ENCODE results near the gene NOTCH2.

Gene NOTCH2

DNA sequence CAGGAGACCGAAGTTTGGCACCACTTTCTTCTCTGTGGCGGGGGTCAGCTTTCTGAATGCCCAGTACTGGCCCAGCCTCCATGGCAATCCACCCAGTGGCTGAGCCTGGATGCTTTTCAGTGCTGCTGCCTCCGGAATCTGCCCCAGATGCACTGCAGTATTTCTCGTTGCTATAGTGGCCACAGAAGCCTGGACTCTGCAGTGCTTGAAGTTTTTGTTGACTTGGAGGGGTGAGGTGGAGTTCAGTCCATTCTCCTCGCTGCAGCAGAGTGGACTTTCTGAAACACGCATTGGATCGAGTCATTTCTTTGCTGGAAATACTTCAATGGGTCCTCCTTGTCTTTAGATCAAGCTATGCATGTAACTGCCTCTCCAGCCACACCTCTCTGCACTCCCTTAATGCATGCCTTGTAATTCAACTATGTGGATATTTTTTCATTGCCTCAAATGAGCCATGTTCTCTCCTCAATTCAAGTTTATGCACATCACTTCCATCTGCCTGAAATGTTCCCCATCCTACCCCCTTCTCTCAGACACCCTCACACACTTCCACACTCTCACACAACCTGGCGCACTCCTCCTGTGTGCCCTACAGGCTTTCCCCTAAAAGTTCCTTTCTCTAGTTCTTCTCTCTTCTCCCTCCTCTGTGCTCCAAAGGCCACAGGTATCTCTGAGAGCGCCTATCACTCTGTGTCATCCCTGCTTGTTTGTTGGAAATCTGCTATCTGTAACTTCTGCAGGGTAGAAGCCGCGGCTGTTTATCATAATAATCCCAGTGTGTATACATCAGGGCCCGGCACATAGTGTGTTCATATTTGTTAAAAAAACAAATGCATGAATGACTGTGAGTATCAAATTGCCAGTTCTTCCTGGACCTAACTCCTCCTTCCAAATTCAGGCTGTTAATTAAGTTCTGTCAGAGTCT is 189.7 kb downstream of the NOTCH2 start:
- H3F3A ChIP-seq (ENCODE audit: control insufficient read depth, insufficient read depth) = no peaks in the 10 kb centered on the region
- no peak overlapping the region for H3K4me3 ChIP-seq (ENCODE audit: low read length)
- H3K4me1 ChIP-seq (ENCODE audit: control insufficient read depth, low read length) = no peaks in the 10 kb centered on the region
- no peak for TF ChIP-seq EZH2phosphoT487 (IDR thresholded peaks at IDR 0.05; ENCODE audit: borderline replicate concordance, low read length)
- TF ChIP-seq, protein P1, sequence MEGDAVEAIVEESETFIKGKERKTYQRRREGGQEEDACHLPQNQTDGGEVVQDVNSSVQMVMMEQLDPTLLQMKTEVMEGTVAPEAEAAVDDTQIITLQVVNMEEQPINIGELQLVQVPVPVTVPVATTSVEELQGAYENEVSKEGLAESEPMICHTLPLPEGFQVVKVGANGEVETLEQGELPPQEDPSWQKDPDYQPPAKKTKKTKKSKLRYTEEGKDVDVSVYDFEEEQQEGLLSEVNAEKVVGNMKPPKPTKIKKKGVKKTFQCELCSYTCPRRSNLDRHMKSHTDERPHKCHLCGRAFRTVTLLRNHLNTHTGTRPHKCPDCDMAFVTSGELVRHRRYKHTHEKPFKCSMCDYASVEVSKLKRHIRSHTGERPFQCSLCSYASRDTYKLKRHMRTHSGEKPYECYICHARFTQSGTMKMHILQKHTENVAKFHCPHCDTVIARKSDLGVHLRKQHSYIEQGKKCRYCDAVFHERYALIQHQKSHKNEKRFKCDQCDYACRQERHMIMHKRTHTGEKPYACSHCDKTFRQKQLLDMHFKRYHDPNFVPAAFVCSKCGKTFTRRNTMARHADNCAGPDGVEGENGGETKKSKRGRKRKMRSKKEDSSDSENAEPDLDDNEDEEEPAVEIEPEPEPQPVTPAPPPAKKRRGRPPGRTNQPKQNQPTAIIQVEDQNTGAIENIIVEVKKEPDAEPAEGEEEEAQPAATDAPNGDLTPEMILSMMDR (IDR thresholded peaks at IDR 0.05; ENCODE audit: low read depth, low read length, poor library complexity, severe bottlenecking) = no peak
- H3K9me2 ChIP-seq (replicated peaks; ENCODE audit: control insufficient read depth, low read length) = no peaks in the 10 kb centered on the region
- H3K9me3 ChIP-seq (ENCODE audit: control insufficient read depth, insufficient read depth, low read length) = no peaks in the 10 kb centered on the region
- no peaks in the 10 kb centered on the region for H3K36me3 ChIP-seq (ENCODE audit: control insufficient read depth, low read length)
- no peaks in the 10 kb centered on the region for H3K79me2 ChIP-seq (ENCODE audit: control insufficient read depth, low read length)
- H4K20me1 ChIP-seq (ENCODE audit: control insufficient read depth, insufficient read depth, low read depth, low read length) = no peaks in the 10 kb centered on the region
- no peak overlapping the region for H3K4me2 ChIP-seq (ENCODE audit: low read length)
- H3K27ac ChIP-seq (ENCODE audit: low read depth, low read length) = no peak overlapping the region
- H3K27me3 ChIP-seq (ENCODE audit: control insufficient read depth, low read length) = 0 out of 2 replicates have a peak, but pooled peaks cover 4% of the 10 kb centered on the region

DNA sequence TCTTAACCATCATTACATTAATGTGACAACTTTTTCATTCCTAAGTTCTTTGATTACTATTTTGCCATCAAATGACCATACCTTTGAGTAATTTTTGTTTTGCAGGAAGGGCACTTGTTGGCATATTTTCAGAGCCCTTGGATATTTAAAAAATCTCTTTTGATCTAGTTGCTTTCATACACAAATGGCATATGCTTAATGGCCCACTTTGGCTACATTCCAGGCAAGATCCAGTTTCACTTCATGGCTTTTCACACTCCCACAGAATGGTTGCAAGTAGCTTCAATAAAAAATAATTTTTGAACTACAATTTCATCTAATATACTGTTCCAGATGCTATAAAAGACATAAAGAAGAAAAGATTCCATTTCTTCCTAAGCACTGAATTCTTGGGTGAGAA is 191.3 kb downstream of the NOTCH2 start:
- Histone ChIP-seq H3K36me3 (ENCODE audit: control insufficient read depth, low read length) (no peaks in the 10 kb centered on the region), H3K4me2 (ENCODE audit: low read length) (no peak overlapping the region), H3K27me3 (ENCODE audit: control insufficient read depth, low read length) (peaks cover 4% of the 10 kb centered on the region; the same call in 1 of the 2 replicates), H3K4me3 (ENCODE audit: low read length) (no peak overlapping the region), H4K20me1 (ENCODE audit: control insufficient read depth, insufficient read depth, low read depth, low read length) (no peaks in the 10 kb centered on the region), H3K79me2 (ENCODE audit: control insufficient read depth, low read length) (no peaks in the 10 kb centered on the region), H3K9me2 (replicated peaks; ENCODE audit: control insufficient read depth, low read length) (no peaks in the 10 kb centered on the region), H3K27ac (ENCODE audit: low read depth, low read length) (no peak overlapping the region), H3K4me1 (ENCODE audit: control insufficient read depth, low read length) (no peaks in the 10 kb centered on the region), H3F3A (ENCODE audit: control insufficient read depth, insufficient read depth) (no peaks in the 10 kb centered on the region), H3K9me3 (ENCODE audit: control insufficient read depth, insufficient read depth, low read length) (no peaks in the 10 kb centered on the region)
- TF ChIP-seq, protein P1 (IDR thresholded peaks at IDR 0.05; ENCODE audit: low read depth, low read length, poor library complexity, severe bottlenecking) = no peak
- TF ChIP-seq EZH2phosphoT487 (IDR thresholded peaks at IDR 0.05; ENCODE audit: borderline replicate concordance, low read length) = no peak

DNA sequence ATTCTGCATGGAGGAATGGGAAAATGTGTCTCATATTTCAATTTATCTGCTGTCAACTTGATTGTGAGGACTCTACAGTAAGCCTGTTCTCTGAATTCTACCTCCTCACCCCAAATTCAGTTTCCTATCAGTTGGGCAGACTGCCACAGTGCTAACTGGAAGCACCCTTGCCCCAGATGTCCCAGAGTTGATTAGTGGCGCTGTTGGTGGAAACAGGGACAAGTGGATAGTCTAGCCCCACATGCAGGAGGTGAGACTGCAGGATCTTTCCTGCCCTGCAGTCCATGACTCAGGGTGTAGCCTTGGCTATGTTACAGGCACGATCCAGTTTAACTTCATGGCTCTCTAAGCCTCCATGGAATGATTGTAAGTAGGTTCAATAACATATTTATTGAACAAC is 195.3 kb downstream of the NOTCH2 start:
- no peak overlapping the region for H3K4me3 ChIP-seq (ENCODE audit: low read length)
- H4K20me1 ChIP-seq (ENCODE audit: control insufficient read depth, insufficient read depth, low read depth, low read length) = no peaks in the 10 kb centered on the region
- no peaks in the 10 kb centered on the region for H3K36me3 ChIP-seq (ENCODE audit: control insufficient read depth, low read length)
- H3K4me2 ChIP-seq (ENCODE audit: low read length) = no peak overlapping the region
- H3K79me2 ChIP-seq (ENCODE audit: control insufficient read depth, low read length) = no peaks in the 10 kb centered on the region
- no peaks in the 10 kb centered on the region for H3K9me3 ChIP-seq (ENCODE audit: control insufficient read depth, insufficient read depth, low read length)
- H3K27ac ChIP-seq (ENCODE audit: low read depth, low read length) = no peak overlapping the region
- no peaks in the 10 kb centered on the region for H3K4me1 ChIP-seq (ENCODE audit: control insufficient read depth, low read length)
- H3K9me2 ChIP-seq (replicated peaks; ENCODE audit: control insufficient read depth, low read length) = no peaks in the 10 kb centered on the region
- no peaks in the 10 kb centered on the region for H3F3A ChIP-seq (ENCODE audit: control insufficient read depth, insufficient read depth)
- TF ChIP-seq, protein P1 (IDR thresholded peaks at IDR 0.05; ENCODE audit: low read depth, low read length, poor library complexity, severe bottlenecking) = no peak
- TF ChIP-seq EZH2phosphoT487 (IDR thresholded peaks at IDR 0.05; ENCODE audit: borderline replicate concordance, low read length) = no peak
- H3K27me3 ChIP-seq (ENCODE audit: control insufficient read depth, low read length) = peaks cover 16% of the 10 kb centered on the region
